ENCODE measurements around the gene CTXN1.

DNA sequence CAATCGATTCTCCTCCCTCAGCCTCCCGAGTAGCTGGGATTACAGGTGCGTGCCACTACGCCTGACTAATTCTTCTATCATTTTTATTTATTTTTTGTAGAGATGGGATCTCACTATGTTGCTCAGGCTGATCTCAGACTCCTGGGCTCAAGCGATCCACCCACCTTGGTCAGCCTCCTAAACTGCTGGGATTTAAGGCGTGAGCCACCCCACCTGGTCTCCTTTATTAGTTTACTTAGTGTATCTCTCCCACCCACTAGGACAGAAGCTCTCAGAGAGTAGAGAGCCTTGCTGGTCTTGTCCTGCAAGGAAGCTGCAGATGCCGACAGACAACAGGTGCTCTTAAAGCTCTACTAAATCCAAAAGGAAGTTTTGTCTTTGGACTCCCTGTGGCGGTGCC, 40.1 kb downstream of the CTXN1 start:
- TF ChIP-seq, protein P1, sequence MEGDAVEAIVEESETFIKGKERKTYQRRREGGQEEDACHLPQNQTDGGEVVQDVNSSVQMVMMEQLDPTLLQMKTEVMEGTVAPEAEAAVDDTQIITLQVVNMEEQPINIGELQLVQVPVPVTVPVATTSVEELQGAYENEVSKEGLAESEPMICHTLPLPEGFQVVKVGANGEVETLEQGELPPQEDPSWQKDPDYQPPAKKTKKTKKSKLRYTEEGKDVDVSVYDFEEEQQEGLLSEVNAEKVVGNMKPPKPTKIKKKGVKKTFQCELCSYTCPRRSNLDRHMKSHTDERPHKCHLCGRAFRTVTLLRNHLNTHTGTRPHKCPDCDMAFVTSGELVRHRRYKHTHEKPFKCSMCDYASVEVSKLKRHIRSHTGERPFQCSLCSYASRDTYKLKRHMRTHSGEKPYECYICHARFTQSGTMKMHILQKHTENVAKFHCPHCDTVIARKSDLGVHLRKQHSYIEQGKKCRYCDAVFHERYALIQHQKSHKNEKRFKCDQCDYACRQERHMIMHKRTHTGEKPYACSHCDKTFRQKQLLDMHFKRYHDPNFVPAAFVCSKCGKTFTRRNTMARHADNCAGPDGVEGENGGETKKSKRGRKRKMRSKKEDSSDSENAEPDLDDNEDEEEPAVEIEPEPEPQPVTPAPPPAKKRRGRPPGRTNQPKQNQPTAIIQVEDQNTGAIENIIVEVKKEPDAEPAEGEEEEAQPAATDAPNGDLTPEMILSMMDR (IDR thresholded peaks at IDR 0.05; ENCODE audit: insufficient read depth, low read depth, low read length): no peak
- no peak for TF ChIP-seq EZH2 (IDR thresholded peaks at IDR 0.05; ENCODE audit: insufficient read depth, low read length)
